ENCODE data around the gene CCDC92B. TPM values are rescaled to one million over a fixed set of nuclear protein-coding genes. Genes with fewer than 3 reads are reported as not detected.
A peak's percentile ranks its signal among the peaks of the same experiment; 100 is the strongest.

Gene CCDC92B
- total RNA-seq, 1 experiment from 2014 or later, result 15.2 TPM

DNA sequence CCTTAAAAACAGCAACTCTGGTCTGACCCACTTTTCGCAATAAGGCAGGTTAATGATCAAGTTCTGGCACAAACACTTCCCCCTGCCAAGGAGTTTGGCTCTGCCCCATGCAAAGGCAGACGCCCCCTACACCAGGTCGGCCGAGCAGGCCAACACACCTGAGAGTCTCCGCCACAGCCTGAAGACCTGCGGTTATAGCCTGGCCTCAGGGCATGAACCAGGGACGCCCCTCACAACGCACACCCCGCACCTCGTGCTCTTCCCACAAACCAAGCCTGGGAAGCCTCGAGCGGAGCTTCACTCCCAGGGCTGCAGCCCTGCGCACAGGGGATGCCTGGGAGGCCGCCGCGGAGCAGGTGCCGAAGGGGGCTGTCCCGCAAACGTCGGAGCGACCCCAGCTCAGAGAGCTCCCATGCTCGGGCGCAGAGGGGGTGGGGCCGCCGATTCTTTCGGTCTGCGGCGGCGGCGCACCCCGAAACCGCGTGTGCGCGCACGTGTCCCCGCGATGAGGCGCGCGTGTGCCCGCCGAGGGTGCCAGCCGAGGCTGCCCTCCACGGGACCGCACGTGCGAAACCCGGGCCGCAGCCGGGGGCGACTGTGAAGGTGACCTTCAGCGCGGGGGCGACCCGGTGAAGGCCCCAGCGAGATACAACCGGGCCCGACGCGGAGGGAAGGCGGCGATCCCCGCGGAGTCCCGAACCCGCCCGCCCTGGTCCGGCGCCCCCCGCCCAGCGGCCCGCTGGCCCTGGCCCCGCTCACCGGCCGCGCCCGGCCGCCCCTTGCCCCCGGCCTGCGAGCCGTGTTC, 38.4 kb downstream of the CCDC92B start (continued):
- TF ChIP-seq, protein P1, sequence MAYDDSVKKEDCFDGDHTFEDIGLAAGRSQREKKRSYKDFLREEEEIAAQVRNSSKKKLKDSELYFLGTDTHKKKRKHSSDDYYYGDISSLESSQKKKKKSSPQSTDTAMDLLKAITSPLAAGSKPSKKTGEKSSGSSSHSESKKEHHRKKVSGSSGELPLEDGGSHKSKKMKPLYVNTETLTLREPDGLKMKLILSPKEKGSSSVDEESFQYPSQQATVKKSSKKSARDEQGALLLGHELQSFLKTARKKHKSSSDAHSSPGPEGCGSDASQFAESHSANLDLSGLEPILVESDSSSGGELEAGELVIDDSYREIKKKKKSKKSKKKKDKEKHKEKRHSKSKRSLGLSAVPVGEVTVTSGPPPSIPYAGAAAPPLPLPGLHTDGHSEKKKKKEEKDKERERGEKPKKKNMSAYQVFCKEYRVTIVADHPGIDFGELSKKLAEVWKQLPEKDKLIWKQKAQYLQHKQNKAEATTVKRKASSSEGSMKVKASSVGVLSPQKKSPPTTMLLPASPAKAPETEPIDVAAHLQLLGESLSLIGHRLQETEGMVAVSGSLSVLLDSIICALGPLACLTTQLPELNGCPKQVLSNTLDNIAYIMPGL (CRISPR knock-in tag; IDR thresholded peaks at IDR 0.05), result 0 out of 2 replicates have a peak, but pooled peaks have one; percentile 62
- TF ChIP-seq MXD4 (CRISPR knock-in tag; IDR thresholded peaks at IDR 0.05; ENCODE audit: borderline replicate concordance) (no peak), ATF1 (CRISPR knock-in tag; IDR thresholded peaks at IDR 0.05) (0 out of 2 replicates have a peak, but pooled peaks have one; percentile 9), SOX15 (CRISPR knock-in tag; IDR thresholded peaks at IDR 0.05) (no peak), SMAD3 (CRISPR knock-in tag; IDR thresholded peaks at IDR 0.05; ENCODE audit: borderline replicate concordance) (0 out of 2 replicates have a peak, but pooled peaks have one; percentile 56), CREB1 (CRISPR knock-in tag; IDR thresholded peaks at IDR 0.05) (peak; percentile 81; the same call in 1 of the 2 replicates), GTF2I (CRISPR knock-in tag; conservative IDR thresholded peaks at IDR 0.05) (no peak), JUN (CRISPR knock-in tag; IDR thresholded peaks at IDR 0.05) (peak; percentile 88), ZNF219 (CRISPR knock-in tag; IDR thresholded peaks at IDR 0.05; ENCODE audit: borderline replicate concordance) (peak; percentile 89; the same call in 1 of the 2 replicates), ZNF121 (CRISPR knock-in tag; IDR thresholded peaks at IDR 0.05) (no peak), PRRX2 (CRISPR knock-in tag; IDR thresholded peaks at IDR 0.05) (no peak), HMGA2 (CRISPR knock-in tag; IDR thresholded peaks at IDR 0.05) (no peak), EMX1 (CRISPR knock-in tag; IDR thresholded peaks at IDR 0.05) (no peak), ZNF416 (CRISPR knock-in tag; IDR thresholded peaks at IDR 0.05) (no peak)
- TF ChIP-seq, protein P2, sequence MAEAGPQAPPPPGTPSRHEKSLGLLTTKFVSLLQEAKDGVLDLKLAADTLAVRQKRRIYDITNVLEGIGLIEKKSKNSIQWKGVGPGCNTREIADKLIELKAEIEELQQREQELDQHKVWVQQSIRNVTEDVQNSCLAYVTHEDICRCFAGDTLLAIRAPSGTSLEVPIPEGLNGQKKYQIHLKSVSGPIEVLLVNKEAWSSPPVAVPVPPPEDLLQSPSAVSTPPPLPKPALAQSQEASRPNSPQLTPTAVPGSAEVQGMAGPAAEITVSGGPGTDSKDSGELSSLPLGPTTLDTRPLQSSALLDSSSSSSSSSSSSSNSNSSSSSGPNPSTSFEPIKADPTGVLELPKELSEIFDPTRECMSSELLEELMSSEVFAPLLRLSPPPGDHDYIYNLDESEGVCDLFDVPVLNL (CRISPR knock-in tag; IDR thresholded peaks at IDR 0.05; ENCODE audit: borderline replicate concordance, low read depth), result no peak
- TF ChIP-seq, protein P3, sequence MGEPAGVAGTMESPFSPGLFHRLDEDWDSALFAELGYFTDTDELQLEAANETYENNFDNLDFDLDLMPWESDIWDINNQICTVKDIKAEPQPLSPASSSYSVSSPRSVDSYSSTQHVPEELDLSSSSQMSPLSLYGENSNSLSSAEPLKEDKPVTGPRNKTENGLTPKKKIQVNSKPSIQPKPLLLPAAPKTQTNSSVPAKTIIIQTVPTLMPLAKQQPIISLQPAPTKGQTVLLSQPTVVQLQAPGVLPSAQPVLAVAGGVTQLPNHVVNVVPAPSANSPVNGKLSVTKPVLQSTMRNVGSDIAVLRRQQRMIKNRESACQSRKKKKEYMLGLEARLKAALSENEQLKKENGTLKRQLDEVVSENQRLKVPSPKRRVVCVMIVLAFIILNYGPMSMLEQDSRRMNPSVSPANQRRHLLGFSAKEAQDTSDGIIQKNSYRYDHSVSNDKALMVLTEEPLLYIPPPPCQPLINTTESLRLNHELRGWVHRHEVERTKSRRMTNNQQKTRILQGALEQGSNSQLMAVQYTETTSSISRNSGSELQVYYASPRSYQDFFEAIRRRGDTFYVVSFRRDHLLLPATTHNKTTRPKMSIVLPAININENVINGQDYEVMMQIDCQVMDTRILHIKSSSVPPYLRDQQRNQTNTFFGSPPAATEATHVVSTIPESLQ (CRISPR knock-in tag; IDR thresholded peaks at IDR 0.05), result no peak
- TF ChIP-seq, protein P4, sequence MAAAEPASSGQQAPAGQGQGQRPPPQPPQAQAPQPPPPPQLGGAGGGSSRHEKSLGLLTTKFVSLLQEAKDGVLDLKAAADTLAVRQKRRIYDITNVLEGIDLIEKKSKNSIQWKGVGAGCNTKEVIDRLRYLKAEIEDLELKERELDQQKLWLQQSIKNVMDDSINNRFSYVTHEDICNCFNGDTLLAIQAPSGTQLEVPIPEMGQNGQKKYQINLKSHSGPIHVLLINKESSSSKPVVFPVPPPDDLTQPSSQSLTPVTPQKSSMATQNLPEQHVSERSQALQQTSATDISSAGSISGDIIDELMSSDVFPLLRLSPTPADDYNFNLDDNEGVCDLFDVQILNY (CRISPR knock-in tag; IDR thresholded peaks at IDR 0.05), result peak; percentile 45; the same call in 1 of the 2 replicates
- TF ChIP-seq, protein P5, sequence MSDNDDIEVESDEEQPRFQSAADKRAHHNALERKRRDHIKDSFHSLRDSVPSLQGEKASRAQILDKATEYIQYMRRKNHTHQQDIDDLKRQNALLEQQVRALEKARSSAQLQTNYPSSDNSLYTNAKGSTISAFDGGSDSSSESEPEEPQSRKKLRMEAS (CRISPR knock-in tag; IDR thresholded peaks at IDR 0.05), result peak; percentile 86
- TF ChIP-seq, protein P6, sequence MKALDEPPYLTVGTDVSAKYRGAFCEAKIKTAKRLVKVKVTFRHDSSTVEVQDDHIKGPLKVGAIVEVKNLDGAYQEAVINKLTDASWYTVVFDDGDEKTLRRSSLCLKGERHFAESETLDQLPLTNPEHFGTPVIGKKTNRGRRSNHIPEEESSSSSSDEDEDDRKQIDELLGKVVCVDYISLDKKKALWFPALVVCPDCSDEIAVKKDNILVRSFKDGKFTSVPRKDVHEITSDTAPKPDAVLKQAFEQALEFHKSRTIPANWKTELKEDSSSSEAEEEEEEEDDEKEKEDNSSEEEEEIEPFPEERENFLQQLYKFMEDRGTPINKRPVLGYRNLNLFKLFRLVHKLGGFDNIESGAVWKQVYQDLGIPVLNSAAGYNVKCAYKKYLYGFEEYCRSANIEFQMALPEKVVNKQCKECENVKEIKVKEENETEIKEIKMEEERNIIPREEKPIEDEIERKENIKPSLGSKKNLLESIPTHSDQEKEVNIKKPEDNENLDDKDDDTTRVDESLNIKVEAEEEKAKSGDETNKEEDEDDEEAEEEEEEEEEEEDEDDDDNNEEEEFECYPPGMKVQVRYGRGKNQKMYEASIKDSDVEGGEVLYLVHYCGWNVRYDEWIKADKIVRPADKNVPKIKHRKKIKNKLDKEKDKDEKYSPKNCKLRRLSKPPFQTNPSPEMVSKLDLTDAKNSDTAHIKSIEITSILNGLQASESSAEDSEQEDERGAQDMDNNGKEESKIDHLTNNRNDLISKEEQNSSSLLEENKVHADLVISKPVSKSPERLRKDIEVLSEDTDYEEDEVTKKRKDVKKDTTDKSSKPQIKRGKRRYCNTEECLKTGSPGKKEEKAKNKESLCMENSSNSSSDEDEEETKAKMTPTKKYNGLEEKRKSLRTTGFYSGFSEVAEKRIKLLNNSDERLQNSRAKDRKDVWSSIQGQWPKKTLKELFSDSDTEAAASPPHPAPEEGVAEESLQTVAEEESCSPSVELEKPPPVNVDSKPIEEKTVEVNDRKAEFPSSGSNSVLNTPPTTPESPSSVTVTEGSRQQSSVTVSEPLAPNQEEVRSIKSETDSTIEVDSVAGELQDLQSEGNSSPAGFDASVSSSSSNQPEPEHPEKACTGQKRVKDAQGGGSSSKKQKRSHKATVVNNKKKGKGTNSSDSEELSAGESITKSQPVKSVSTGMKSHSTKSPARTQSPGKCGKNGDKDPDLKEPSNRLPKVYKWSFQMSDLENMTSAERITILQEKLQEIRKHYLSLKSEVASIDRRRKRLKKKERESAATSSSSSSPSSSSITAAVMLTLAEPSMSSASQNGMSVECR (CRISPR knock-in tag; IDR thresholded peaks at IDR 0.05; ENCODE audit: borderline replicate concordance), result peak; percentile 31; the same call in 1 of the 2 replicates
- TF ChIP-seq, protein P7, sequence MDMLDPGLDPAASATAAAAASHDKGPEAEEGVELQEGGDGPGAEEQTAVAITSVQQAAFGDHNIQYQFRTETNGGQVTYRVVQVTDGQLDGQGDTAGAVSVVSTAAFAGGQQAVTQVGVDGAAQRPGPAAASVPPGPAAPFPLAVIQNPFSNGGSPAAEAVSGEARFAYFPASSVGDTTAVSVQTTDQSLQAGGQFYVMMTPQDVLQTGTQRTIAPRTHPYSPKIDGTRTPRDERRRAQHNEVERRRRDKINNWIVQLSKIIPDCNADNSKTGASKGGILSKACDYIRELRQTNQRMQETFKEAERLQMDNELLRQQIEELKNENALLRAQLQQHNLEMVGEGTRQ (CRISPR knock-in tag; IDR thresholded peaks at IDR 0.05), result no peak

Data from WTC11 (cell line).